Islet precursor cell (in vitro differentiated cells): ENCODE measurements around the gene MYO7B.

Experiments
- DNase-seq: peaks from one replicate; pipeline ENCODE4 v3.0.0-alpha.2; 2018

Gene MYO7B

DNA sequence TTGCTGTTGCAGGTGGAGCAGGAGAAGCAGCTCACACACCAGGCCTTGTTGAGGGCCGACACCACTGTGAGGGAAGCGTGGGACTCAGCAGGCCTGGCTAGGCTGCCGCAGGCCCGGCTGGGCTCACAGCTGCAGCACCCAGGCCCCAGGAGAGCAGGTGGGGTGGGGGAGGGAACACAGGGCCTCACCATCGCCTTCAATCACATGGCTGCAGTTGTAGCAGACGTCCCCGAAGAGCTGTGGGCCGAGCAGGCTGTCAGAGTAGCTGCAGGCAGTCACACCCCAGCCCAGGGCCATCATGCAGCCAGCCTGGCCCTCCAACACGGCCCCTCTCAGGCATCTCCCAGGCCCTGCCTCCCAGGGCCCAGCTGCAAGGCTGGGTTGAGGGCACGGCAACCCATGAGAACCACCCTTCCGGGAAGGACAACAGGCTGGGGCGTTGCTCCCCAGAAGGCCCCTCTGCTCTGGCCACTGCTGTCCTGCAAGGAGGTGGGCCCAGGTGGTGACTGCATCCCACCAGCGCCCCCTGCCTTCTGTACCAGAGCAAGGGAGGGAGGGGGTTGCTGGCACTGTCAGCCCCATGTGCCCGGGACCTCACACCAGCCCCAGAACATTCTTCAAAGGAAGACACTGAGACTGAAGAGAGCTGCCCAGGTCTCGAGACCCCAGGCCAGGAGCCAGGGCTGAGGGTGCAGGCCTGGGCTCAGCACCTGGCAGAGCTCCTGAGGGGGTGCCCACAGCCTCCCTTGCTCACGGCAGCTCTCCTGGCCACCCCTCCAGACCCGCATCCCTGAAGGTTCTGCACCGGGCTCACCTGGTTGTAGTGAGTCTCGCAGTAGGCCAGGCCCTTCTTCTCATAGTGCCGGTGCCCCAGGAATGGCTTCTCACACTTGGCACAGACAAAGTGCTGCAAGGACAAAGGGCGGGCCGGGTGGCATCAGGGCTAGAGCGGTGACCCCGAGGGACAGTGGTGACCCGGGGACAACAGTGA is 104.9 kb downstream of the MYO7B start:
- DNase-seq, result peak; percentile 68

- no peak for DNase-seq
Observed at GRCh38 chr2:127641133-127641532, 105.7 kb downstream of the MYO7B start.

DNA sequence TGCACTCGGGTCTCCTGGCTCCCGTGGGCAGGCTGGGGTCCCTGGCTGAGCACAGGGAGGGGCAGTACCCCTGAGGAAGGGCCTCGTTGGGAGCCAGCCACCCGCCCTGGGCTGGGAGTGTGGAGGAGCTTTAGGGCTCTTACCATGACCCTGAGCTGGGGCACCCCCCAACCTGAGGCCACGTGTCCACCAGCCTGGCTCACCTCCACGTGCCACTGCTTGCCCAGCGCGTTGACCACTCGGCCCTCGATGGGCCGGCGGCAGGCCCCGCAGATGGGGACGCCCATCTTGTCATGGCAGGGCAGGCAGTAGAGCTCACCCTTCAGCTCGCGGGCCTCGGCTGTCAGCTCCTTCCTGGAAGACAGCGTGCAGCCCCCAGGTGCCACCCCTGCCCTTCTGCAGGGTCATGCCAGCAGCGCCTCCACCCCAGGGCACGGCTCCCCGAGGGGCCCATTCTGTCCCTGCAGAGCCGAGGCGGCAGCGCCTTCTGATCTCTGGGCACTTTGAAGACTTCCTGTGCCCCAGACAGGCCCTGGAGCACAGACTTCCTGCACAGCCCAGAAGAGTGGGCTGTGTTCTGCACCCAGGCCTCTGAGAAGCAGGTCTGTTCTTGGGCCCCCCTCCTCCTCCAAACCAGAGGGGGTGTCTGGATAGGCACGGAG is 106.5 kb downstream of the MYO7B start:
- DNase-seq, result no peak

- no peak for DNase-seq
Observed at GRCh38 chr2:127642706-127643438, 107.4 kb downstream of the MYO7B start.

GRCh38 chr2:127643439-127644065 is 108.1 kb downstream of the MYO7B start:
- DNase-seq, result no peak

DNA sequence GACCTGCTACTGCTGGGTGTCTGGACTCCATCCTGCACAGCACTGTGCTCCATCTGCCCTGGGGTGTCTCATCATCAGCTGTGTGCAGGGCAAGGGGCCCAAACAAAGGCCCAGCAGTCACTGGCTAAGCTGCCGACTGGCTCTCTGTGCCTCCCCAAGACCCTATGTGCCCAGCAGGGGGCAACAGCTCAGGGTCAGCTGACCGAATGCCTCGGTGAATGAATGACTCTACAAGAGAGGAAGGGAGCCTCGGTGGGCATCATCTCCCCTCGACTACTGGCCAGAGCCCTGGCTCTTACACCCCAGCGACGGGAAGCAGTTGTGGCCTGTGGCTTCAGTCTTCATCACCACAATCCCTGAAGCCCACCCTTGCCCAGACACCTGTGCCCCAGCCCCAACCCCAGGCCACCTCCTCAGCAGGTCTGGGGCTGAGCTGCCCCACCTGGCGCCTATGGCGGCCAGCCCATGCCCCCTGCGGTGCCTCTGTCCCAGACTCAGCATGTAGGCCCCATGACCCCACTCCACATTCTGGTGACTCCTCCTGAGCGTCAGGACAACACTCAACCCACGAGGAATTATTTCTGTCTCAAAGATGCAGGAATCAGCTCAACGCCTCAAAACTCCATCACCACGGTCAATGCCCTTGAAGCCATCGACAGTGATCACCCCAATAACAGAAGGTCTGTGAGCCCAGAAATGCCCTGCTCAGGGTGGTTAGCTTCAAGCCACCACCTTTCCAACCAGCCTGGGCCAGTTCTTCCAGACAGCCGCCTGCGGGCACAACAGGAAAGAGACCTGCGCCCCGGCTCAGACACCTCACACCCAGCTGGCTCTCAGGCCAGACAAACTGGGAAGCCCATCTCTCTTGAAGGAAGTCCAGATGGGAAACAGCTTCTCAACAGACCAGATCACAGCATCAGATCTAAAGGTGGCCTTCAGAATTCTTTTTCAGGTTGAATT is 108.9 kb downstream of the MYO7B start:
- DNase-seq, result no peak

DNA sequence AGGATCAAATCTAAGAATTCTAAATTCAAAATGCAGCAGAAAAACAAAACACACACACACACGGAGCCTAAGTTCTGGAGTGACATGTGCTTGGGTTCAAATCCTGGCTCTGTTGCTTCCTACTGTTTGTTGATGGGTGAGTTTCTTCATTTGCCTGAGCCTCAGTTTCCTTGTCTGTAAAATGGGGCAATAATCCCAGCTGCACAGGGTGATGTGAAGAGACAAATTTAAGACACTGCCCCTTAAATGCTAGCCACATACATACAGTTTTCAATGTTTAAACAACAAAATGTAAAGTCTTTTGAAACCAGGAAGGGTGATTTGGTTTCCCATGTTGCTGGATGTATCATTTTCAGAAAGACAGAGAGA is 109.5 kb downstream of the MYO7B start:
- no peak for DNase-seq

GRCh38 chr2:127645395-127646291 is 110.2 kb downstream of the MYO7B start, which contains the start of gene GPR17:
GPR17 (plus strand) TSS chr2:127646153; CDS start chr2:127650736, 4,583 bp downstream.
- no peak for DNase-seq

GRCh38 chr2:127646487-127647241 is 111.2 kb downstream of the MYO7B start:
- DNase-seq, result no peak

DNA sequence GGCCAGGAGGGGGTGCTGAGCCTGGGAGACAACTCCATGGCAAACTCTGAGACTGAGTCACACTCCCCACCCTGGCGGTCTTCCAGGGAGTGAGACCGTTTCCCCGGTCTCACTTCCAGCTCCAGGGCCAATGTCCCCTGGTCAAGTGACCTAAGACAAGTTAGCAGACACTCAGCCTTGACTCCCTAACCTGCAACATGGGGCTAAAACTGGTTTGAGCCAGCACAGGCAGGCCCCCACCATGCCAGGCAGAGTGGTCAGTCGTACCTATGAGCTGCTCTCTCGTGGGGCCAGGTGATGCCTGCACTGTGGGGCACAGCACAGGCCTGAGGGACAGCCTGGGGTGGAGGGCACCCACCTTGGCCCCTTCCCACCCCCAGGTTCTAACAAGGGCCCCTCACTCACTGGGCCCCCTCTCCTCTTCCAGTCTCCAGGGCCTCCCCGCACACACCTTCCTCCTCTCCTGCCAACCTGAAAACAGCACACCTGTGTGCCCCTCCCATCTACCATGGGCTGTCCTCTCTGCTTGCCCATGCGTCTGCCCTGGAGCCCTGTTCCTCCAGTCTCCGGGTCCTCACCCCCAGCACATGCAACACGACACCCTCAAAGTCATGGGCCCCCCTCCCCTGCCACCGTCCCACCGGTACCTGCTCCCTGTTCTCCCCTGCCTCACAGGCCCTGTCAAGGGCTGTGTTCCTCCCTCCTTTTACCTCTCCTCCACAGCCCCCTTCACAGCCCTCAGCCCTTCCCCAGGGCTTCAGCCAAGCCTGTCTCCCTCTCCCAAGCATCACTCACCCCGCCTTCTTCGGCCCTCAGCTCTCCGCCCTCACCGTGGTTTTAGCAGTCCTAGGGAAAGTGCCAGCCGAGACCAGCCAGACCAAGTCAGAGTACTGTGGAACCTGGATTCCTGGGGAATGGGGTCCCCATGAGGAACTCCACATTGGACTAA is 112.0 kb downstream of the MYO7B start:
- no peak for DNase-seq

DNA sequence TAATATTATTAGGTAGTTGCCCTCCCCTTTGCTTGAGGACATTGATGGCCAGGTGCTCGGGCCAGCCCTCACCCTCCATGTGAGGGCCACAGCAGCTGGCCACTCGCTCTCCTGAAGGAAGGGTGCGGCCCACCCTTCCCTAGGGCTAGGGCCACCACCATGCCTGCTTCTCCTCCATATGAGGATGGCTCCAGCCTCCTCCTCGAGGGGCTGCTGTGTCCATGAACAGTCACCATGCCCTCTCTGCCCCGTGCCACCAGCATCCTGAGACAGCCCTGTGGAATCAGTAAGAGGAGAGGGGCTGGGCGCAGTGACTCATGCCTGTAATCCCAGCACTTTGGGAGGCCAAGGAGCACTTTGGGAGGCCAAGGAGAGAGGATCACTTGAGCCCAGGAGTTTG is 112.8 kb downstream of the MYO7B start:
- no peak for DNase-seq

DNA sequence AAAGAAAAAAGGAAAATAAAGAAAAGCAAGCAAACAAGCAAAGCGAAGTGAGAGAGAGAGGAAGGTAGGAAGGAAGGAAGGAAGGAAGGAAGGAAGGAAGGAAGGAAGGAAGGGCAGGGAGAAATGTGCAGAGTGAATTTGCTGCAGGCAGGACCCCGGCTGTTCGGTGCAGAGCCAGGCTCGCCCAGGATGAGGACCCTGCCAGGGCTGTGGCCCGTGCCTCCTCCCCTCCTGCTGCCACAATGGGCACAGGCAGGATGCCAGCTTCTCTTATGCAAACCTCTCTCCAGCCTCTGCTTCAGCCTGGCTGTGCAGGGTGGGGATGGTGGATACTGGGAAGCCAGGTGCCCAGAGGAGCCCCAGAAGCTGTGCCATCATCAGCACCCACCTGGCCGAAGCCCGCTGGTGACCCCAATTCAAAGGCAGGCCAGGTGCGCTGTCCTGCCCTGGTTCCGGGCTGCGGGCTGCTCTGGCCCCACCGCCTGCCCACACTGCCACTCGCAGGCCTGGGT is 113.7 kb downstream of the MYO7B start:
- DNase-seq, result no peak

- peak; percentile 91 for DNase-seq
Observed at GRCh38 chr2:127649684-127650040, 114.2 kb downstream of the MYO7B start.

- DNase-seq, result no peak
Observed at GRCh38 chr2:127650041-127650784, 114.7 kb downstream of the MYO7B start.

- no peak for DNase-seq
Observed at GRCh38 chr2:127650785-127651380, 115.4 kb downstream of the MYO7B start.

- DNase-seq, result no peak
Observed at GRCh38 chr2:127651381-127651809, 115.9 kb downstream of the MYO7B start.

DNA sequence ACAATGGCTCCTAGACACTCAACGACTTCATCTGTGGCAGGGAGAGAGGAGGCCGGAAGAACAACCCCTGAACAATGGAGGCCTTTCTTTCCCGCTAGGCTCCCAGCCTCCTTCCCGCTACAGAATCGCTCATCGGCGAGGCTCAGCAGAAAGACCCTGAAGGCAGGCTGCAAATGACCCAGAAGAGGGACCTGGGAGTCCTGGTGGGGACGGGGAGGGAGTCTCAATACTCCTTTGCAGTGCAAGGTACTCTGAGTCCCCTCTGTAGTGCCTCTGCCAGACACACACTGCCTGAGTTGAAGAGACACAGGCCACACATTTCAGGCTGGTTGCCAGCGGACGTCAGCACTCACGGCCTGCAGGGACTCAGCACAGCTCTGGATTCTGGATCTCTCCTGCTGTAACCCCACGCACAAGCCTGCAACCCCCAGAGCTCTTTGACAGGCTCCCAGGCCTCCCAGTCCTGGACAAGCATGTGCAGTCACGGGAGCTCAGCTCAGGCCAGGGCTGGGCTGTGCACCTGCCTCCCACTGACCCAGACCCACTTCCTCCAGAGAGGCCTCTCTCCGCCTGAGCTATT is 116.6 kb downstream of the MYO7B start:
- DNase-seq, result peak; percentile 78
